Mesendoderm (in vitro differentiated cells): Measurements from ENCODE around the gene NR2F6.

ENCODE experiments used
- DNase-seq: peaks from one replicate; pipeline ENCODE4 v3.0.0; 2013
- H2AK5ac ChIP-seq: 2 replicates; pipeline ENCODE4 v1.6.1; 2013; ENCODE audit warnings: low read length, inconsistent platforms
- H2BK120ac ChIP-seq: 2 replicates; pipeline ENCODE4 v1.6.1; 2013; ENCODE audit warnings: low read depth, mild to moderate bottlenecking, low read length, moderate library complexity, mixed read lengths
- H2BK15ac ChIP-seq: replicated peaks from 2 replicates; pipeline ENCODE4 v1.6.1; 2013; ENCODE audit warnings: low read depth, mild to moderate bottlenecking, moderate library complexity
- H2BK5ac ChIP-seq: 2 replicates; pipeline ENCODE4 v1.6.1; 2013; ENCODE audit warnings: low read length, inconsistent platforms
- H3K18ac ChIP-seq: 2 replicates; pipeline ENCODE4 v1.6.1; 2013; ENCODE audit warnings: mild to moderate bottlenecking, low read length, mixed read lengths
- H3K23ac ChIP-seq: one replicate; pipeline ENCODE4 v1.6.1; 2013; ENCODE audit warnings: low read length
- H3K27ac ChIP-seq: 2 replicates; pipeline ENCODE4 v1.5.1; 2013; ENCODE audit warnings: low read depth, mild to moderate bottlenecking, inconsistent platforms, low read length, moderate library complexity
- H3K27me3 ChIP-seq: 2 replicates; pipeline ENCODE4 v1.6.1; 2013; ENCODE audit warnings: low read length, control low read depth, mild to moderate bottlenecking, inconsistent platforms; ENCODE audit not compliant: insufficient read depth, poor library complexity
- H3K36me3 ChIP-seq: 2 replicates; pipeline ENCODE4 v1.6.1; 2013; ENCODE audit warnings: low read length, inconsistent platforms; ENCODE audit not compliant: control insufficient read depth, insufficient read depth
- H3K4ac ChIP-seq: one replicate; pipeline ENCODE4 v1.6.1; 2013; ENCODE audit warnings: low read depth, mild to moderate bottlenecking, low read length, moderate library complexity
- H3K4me1 ChIP-seq: 2 replicates; pipeline ENCODE4 v1.6.1; 2013; ENCODE audit warnings: low read depth, low read length, inconsistent platforms; ENCODE audit not compliant: control insufficient read depth
- H3K4me2 ChIP-seq: 2 replicates; pipeline ENCODE4 v1.6.1; 2013; ENCODE audit warnings: low read length
- H3K4me3 ChIP-seq: 2 replicates; pipeline ENCODE4 v1.5.1; 2013; ENCODE audit warnings: mild to moderate bottlenecking, low read length
- H3K56ac ChIP-seq: one replicate; pipeline ENCODE4 v1.6.1; 2013; ENCODE audit warnings: low read length
- H3K79me1 ChIP-seq: 2 replicates; pipeline ENCODE4 v1.6.1; 2013; ENCODE audit warnings: low read length, inconsistent platforms
- H3K79me2 ChIP-seq: 2 replicates; pipeline ENCODE4 v1.6.1; 2013; ENCODE audit warnings: mild to moderate bottlenecking, low read length; ENCODE audit not compliant: control insufficient read depth, insufficient read depth
- H3K9ac ChIP-seq: 2 replicates; pipeline ENCODE4 v1.6.1; 2013; ENCODE audit warnings: low read length, inconsistent platforms
- H4K5ac ChIP-seq: one replicate; pipeline ENCODE4 v1.6.1; 2013; ENCODE audit warnings: low read length
- H4K8ac ChIP-seq: one replicate; pipeline ENCODE4 v1.6.1; 2013; ENCODE audit warnings: low read depth, mild to moderate bottlenecking, control low read depth, low read length, moderate library complexity
- WGBS: extraction: QIAGEN DNeasy Blood & Tissue Kit; methylation state at CpG from one replicate; pipeline ENCODE4 v1.1.7; 2013; ENCODE audit warnings: low lambda C conversion rate, missing lambda C conversion rate; ENCODE audit not compliant: insufficient coverage; ENCODE audit errors: extremely low coverage; 5-methylcytosine and 5-hydroxymethylcytosine counted together

NR2F6 gene

DNA sequence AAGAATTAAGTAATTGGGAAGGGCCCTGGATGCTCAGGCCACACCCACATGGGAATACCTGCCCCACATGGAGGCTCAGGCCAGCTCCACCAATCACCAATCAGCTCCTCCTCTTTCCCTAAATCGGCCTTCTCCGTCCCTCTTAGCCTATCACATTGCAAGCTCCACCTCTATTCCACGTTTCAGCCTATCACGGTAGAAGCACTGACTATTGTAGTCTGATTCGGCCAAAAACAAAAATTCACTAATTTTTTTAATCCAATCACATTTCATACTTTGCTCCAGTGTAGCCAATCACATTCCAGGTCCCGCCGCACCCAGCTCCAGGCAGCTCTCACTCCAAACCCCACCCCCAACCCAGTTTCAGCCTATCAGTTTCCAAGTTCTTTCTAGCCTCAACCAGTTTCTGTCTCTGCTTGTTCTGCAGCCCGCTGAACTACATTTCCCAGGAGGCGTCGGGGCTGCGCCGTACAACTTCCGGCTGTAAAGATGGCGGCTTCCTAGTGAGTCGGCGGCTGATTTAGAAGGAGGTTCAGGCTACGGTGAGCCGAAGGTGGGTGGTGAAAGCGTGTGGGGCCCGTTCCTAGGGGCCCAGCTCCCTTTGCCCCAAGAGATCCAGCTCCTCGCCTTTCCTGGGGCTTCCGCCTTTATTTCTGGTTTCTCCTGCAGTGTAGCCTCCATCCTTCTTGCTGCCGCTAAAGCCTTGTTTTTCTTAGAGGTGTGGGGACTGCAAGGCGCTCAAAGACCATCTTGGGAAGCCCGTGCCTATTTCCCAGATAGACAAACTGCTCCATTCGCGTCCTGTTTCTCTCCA is 21.5 kb upstream of the NR2F6 start, which contains the start of gene BABAM1:
TSS of gene BABAM1 (plus strand) at position 469 of the 814 bp plus-strand sequence. CDS start 1,364 bp downstream, outside the sequence.
- Histone ChIP-seq H3K23ac (no peak within 1 kb of the TSS), H2BK120ac (no peak within 1 kb of the TSS), H3K4me3 (peak within 1 kb of the TSS; percentile 90), H3K36me3 (peaks cover 4% of the 10 kb centered on the region), H3K4ac (peak within 1 kb of the TSS; percentile 73), H4K8ac (peak within 1 kb of the TSS; percentile 94), H2AK5ac (no peak within 1 kb of the TSS), H3K27me3 (no peaks in the 10 kb centered on the region), H3K56ac (peak within 1 kb of the TSS; percentile 90), H3K9ac (peak within 1 kb of the TSS; percentile 91), H2BK15ac (no peak within 1 kb of the TSS), H3K4me1 (peaks cover 2% of the 10 kb centered on the region), H4K5ac (no peak within 1 kb of the TSS), H3K79me2 (peaks cover 3% of the 10 kb centered on the region), H3K79me1 (no peaks in the 10 kb centered on the region), H2BK5ac (no peak within 1 kb of the TSS), H3K18ac (peak within 1 kb of the TSS; percentile 95), H3K4me2 (peak within 1 kb of the TSS; percentile 23), H3K27ac (peak within 1 kb of the TSS; percentile 20)
- peak; percentile 100 for DNase-seq
- no CpG with 5 or more reads among the region's 27 CpGs for WGBS

DNA sequence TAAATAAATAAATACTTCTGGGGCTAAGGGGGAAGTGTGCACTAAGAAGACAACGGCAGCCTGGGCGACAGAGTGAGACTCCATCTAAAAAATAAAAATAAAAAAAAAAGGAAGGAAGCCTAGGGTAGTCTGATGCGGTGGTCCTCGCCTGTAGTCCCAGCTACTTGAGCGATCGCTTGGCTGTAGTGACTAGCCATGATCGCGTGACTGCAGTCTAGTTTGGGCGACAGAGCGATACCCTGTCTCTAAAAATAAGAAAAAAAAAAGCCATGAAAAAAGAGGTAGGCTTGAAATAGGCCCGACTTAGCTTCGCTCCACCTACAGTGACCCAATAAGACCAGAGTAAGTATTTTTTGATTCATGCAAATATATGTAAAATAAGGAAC is 20.9 kb upstream of the NR2F6 start:
- Histone ChIP-seq H3K79me1 (no peaks in the 10 kb centered on the region), H3K4me2 (no peak overlapping the region), H3K4ac (no peak overlapping the region), H3K56ac (peak overlapping the region; percentile 15), H3K23ac (no peak overlapping the region), H3K9ac (no peak overlapping the region), H2AK5ac (no peak overlapping the region), H3K18ac (no peak overlapping the region), H3K27me3 (no peaks in the 10 kb centered on the region), H2BK120ac (no peak overlapping the region), H3K36me3 (peaks cover 3% of the 10 kb centered on the region), H3K79me2 (peaks cover 3% of the 10 kb centered on the region), H3K27ac (no peak overlapping the region), H2BK15ac (no peak overlapping the region), H4K5ac (no peak overlapping the region), H3K4me1 (peaks cover 2% of the 10 kb centered on the region), H4K8ac (no peak overlapping the region), H2BK5ac (no peak overlapping the region), H3K4me3 (no peak overlapping the region)
- WGBS, result no CpG with 5 or more reads among the region's 12 CpGs
- DNase-seq, result no peak

DNA sequence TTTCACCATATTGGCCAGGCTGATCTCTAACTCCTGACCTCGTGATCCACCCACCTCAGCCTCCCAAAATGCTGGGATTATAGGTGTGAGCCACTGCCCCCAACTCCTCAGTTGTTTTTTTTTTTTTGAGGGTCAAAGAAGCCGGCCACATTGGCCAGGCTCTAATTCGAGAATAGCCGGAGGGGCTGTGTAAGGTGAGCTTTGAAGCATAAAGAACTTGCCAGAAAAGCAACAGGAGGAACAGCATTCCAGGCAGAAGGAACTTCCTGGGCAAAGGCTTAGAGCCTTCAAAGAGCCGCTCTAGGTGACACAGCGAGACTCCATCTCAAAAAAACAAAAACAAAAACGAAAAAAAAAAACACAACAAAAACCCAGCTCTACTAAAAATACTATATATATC is 20.3 kb upstream of the NR2F6 start:
- Histone ChIP-seq H2BK5ac (no peak overlapping the region), H3K36me3 (no peaks in the 10 kb centered on the region), H3K4me1 (peaks cover 2% of the 10 kb centered on the region), H3K4me3 (no peak overlapping the region), H3K79me1 (no peaks in the 10 kb centered on the region), H3K27me3 (no peaks in the 10 kb centered on the region), H4K5ac (no peak overlapping the region), H3K4ac (no peak overlapping the region), H2BK120ac (no peak overlapping the region), H3K79me2 (peaks cover 3% of the 10 kb centered on the region), H4K8ac (no peak overlapping the region), H3K23ac (no peak overlapping the region), H3K9ac (no peak overlapping the region), H2BK15ac (no peak overlapping the region), H2AK5ac (no peak overlapping the region), H3K4me2 (no peak overlapping the region), H3K56ac (no peak overlapping the region), H3K18ac (no peak overlapping the region), H3K27ac (no peak overlapping the region)
- WGBS, result no CpG with 5 or more reads among the region's 7 CpGs
- no peak for DNase-seq

DNA sequence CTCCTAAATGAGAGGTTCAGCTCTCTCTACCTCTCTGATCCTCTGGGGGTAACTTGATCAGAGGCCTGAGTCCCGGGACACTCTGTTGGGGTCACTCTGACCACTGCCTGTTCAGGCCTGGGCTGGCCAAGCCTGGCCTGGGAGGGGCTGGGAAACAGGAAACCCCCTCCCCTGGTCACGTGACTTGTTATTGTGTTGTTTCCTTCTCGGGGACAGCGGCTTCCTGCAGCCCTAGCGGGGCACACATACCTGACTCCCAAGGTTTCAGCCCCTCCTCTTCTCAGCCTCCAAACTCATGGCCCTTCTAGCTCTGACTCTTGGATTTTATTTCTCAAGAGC is 18.9 kb upstream of the NR2F6 start, which contains the start of gene USHBP1:
TSS of gene USHBP1 (minus strand) at position 105 of the 339 bp plus-strand sequence. CDS start 446 bp downstream, outside the sequence.
- Histone ChIP-seq H2BK5ac (no peak within 1 kb of the TSS), H3K18ac (peak within 1 kb of the TSS; percentile 5), H4K5ac (peak within 1 kb of the TSS; percentile 47), H3K9ac (peak within 1 kb of the TSS; percentile 61), H3K56ac (peak within 1 kb of the TSS; percentile 81), H3K4me1 (peaks cover 2% of the 10 kb centered on the region), H3K36me3 (no peaks in the 10 kb centered on the region), H3K79me1 (no peaks in the 10 kb centered on the region), H3K23ac (no peak within 1 kb of the TSS), H3K79me2 (peaks cover 3% of the 10 kb centered on the region), H2AK5ac (peak within 1 kb of the TSS; percentile 71), H2BK120ac (no peak within 1 kb of the TSS), H3K4ac (peak within 1 kb of the TSS; percentile 28), H3K27ac (no peak within 1 kb of the TSS), H3K4me2 (no peak within 1 kb of the TSS), H2BK15ac (no peak within 1 kb of the TSS), H4K8ac (no peak within 1 kb of the TSS), H3K27me3 (no peaks in the 10 kb centered on the region), H3K4me3 (no peak within 1 kb of the TSS)
- DNase-seq, result peak; percentile 74
- WGBS, result no CpG with 5 or more reads among the region's 5 CpGs

DNA sequence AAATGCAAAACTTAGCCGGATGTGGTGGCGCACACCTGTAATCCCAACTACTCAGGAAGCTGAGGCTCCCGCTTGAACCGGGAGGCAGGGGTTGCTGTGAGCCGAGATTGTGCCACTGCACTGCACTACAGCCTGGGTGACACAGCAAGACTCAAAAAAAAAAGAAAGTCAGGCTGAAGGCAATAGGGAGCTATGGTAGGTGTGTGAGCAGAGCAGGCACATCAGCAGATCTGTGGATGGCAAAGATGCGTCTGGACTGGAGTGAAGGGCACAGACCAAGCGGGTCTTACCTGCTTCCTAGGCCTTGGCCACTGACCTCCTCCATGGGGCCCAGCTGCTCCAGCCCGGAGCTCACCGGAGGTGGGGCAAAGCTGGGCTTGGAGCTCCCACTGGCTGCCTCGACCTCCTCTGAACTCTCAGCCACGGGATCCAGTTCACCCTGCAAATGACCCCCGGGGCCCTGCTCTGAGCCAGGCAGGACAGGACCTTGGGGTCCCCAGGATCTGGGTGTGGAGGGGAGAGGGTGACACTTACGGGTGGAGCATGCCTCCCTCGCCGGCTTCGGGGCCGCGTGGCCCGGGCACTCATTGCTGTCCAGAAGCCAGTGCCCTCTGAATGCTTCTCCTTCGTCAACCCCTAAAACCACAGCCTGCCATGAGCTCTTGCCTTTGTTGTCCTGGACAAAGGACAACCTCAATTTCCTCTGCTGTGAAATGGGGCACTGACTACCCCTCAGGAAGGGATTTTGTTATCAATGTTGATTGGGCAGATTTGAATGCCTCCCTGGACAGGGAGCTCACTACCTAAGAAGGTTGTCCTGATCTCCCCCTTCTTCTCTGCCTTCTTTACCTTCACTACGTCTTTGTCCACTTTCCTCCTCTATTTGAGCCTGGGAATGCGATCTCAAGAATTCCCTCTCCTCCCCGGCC is 18.3 kb upstream of the NR2F6 start:
- peak overlapping the region; percentile 71 for H2AK5ac ChIP-seq
- no peak overlapping the region for H2BK120ac ChIP-seq
- H3K27me3 ChIP-seq, result no peaks in the 10 kb centered on the region
- H3K4me3 ChIP-seq, result no peak overlapping the region
- H3K9ac ChIP-seq, result peak overlapping the region; percentile 61
- peak overlapping the region; percentile 81 for H3K56ac ChIP-seq
- no peaks in the 10 kb centered on the region for H3K36me3 ChIP-seq
- no CpG with 5 or more reads among the region's 23 CpGs for WGBS
- H4K5ac ChIP-seq, result peak overlapping the region; percentile 47
- H3K79me2 ChIP-seq, result peaks cover 3% of the 10 kb centered on the region
- peak overlapping the region; percentile 5 for H3K18ac ChIP-seq
- no peak overlapping the region for H3K27ac ChIP-seq
- no peak for DNase-seq
- H3K23ac ChIP-seq, result no peak overlapping the region
- no peak overlapping the region for H3K4ac ChIP-seq
- H3K4me1 ChIP-seq, result peaks cover 2% of the 10 kb centered on the region
- no peak overlapping the region for H3K4me2 ChIP-seq
- no peaks in the 10 kb centered on the region for H3K79me1 ChIP-seq
- no peak overlapping the region for H2BK15ac ChIP-seq
- no peak overlapping the region for H2BK5ac ChIP-seq
- H4K8ac ChIP-seq, result no peak overlapping the region
